Gastrocnemius medialis (tissue), 4 donors: Measurements from ENCODE around the gene PGM1.

Source experiments
- POLR2A ChIP-seq, 2 donors: fragments of 450-650 bp; IDR thresholded peaks; one replicate each; pipeline ENCODE4 v1.6.1; 2017; ENCODE audit warnings: antibody characterized with exemption in 2 of 2, mild to moderate bottlenecking in 2 of 2, moderate library complexity in 2 of 2
- TF ChIP-seq, protein P1 (sequence below), 5 experiments: fragments of 450-650 bp in 3 of 5; fragments of 200-600 bp in 2 of 5; sonication (generic) in 2 of 5; IDR thresholded peaks in 4 of 5; conservative IDR thresholded peaks in 1 of 5; 1 replicate in 4 of 5; 2 replicates in 1 of 5; pipeline ENCODE4 v1.5.1; 2016 to 2019; ENCODE audit warnings: antibody characterized with exemption in 5 of 5, mild to moderate bottlenecking in 3 of 5, moderate library complexity in 3 of 5

DNA sequence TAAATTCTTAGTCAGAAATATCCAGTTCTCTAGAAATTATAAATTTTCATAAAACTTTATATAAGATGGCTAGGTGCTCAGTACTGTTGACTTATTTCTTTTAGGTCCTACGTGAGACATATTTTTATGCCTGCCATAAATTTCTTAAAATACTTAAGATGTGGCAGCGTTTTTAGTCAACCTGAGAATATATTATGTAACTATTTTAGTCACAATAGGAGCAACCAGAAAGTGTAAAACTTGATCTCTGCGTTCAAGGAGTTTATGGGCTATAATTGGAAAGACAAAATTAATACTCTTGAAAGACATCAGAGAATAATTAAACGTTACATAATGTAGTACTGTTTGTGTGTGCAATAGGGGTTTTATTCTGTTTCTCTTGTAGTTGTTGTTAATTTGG is 24.1 kb upstream of the PGM1 start:
- TF ChIP-seq, protein P1, sequence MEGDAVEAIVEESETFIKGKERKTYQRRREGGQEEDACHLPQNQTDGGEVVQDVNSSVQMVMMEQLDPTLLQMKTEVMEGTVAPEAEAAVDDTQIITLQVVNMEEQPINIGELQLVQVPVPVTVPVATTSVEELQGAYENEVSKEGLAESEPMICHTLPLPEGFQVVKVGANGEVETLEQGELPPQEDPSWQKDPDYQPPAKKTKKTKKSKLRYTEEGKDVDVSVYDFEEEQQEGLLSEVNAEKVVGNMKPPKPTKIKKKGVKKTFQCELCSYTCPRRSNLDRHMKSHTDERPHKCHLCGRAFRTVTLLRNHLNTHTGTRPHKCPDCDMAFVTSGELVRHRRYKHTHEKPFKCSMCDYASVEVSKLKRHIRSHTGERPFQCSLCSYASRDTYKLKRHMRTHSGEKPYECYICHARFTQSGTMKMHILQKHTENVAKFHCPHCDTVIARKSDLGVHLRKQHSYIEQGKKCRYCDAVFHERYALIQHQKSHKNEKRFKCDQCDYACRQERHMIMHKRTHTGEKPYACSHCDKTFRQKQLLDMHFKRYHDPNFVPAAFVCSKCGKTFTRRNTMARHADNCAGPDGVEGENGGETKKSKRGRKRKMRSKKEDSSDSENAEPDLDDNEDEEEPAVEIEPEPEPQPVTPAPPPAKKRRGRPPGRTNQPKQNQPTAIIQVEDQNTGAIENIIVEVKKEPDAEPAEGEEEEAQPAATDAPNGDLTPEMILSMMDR (IDR thresholded peaks at IDR 0.05 in 4 of 5, conservative IDR thresholded peaks at IDR 0.05 in 1 of 5) = no peak
- no peak for TF ChIP-seq POLR2A (IDR thresholded peaks at IDR 0.05)
